Tibial nerve (tissue), 3 donors: ENCODE data around the gene METTL15.

Experiments
- POLR2A ChIP-seq, 2 donors: fragments of 450-650 bp; IDR thresholded peaks; one replicate each; pipeline ENCODE4 v1.6.1; 2017; ENCODE audit warnings: antibody characterized with exemption in 2 of 2, mild to moderate bottlenecking in 2 of 2, moderate library complexity in 2 of 2
- TF ChIP-seq, protein P1 (sequence below), 5 experiments: fragments of 200-600 bp in 3 of 5; fragments of 450-650 bp in 2 of 5; sonication (generic) in 3 of 5; IDR thresholded peaks; one replicate each; pipeline ENCODE4 v1.5.1; 2016 to 2019; ENCODE audit warnings: antibody characterized with exemption in 5 of 5, mild to moderate bottlenecking in 3 of 5, moderate library complexity in 2 of 5

DNA sequence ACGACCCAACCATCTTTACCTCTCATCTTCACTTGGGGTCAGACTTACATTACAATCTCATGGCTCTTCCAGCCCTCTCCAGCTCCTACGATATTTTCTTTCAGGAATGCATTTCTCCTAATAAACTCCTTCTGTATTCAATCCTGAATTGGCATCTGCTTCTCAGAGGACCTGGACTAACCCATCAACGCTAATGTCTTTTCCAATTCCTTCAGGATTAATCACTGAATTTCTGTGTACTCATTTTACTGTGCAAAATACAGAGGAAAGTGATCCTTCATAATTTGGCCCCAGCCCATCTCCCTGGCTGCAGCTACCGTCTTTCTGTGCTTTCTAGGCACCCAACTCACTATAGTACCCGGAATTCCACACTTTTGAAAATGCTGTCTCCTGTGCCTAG lies 239.2 kb downstream of the METTL15 start:
- TF ChIP-seq, protein P1, sequence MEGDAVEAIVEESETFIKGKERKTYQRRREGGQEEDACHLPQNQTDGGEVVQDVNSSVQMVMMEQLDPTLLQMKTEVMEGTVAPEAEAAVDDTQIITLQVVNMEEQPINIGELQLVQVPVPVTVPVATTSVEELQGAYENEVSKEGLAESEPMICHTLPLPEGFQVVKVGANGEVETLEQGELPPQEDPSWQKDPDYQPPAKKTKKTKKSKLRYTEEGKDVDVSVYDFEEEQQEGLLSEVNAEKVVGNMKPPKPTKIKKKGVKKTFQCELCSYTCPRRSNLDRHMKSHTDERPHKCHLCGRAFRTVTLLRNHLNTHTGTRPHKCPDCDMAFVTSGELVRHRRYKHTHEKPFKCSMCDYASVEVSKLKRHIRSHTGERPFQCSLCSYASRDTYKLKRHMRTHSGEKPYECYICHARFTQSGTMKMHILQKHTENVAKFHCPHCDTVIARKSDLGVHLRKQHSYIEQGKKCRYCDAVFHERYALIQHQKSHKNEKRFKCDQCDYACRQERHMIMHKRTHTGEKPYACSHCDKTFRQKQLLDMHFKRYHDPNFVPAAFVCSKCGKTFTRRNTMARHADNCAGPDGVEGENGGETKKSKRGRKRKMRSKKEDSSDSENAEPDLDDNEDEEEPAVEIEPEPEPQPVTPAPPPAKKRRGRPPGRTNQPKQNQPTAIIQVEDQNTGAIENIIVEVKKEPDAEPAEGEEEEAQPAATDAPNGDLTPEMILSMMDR (IDR thresholded peaks at IDR 0.05), result no peak
- TF ChIP-seq POLR2A (IDR thresholded peaks at IDR 0.05), result no peak
